ENCODE results near the gene OR10H4. TPM values are rescaled to one million over a fixed set of nuclear protein-coding genes. Genes with fewer than 3 reads are reported as not detected.

OR10H4 gene
- total RNA-seq, 2 donors from 2014 or later: not detected

DNA sequence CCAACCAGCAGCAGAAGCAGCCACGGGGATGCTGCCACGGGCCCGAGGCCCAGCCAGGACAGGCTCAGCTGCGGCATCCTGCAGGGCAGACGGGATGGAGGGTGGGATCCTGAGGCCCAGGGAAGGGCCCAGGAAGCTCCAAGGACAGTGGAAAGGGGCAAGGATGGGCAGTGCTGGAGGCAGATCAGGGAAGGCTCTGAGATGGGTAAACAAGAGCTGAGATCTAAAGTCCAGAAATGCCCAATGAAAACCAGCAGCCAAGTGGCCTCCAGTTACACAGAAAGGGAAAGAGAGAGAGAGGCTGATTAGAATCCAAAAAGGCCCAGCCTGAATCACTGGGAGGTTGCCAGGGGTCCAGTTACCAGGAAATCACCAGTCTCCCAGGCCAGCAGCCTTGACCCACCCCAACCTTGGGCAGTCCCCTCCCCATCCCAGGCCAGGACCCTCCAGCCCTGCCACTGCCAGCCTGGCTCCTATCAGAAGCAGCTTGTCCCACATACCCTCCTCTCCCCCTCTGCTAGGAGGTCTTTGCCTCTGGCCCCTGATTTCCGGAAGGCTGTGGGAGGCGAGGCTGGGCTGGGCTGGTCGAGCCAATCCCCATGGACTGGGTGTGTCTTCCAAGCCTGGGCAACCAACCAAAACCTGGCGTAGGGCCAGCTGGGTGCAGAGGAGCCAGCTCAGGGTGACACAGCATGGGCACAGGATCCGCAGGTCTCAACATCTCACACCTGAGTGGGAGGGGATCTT is 14.3 kb upstream of the OR10H4 start, which contains the start of gene CYP4F11:
CYP4F11 (minus strand) TSS at position 198 of the 747 bp plus-strand sequence; CDS start at position 77, 121 bp downstream.
- peak; percentile 42 for DNase-seq (ENCODE audit: low spot score)
- Histone ChIP-seq H3K9me3 (no peaks in the 10 kb centered on the region), H3K4me1 (ENCODE audit: control insufficient read depth in 1 of 2, low read depth in 2 of 2) (peaks cover 0 to 30% of the 10 kb centered on the region in 2 donors), H3K27me3 (replicated peaks; ENCODE audit: insufficient read depth) (no peaks in the 10 kb centered on the region), H3K27ac (peak within 1 kb of the TSS; percentile 79 to 81), H3K4me3 (peak within 1 kb of the TSS; percentile 49), H3K36me3 (no peaks in the 10 kb centered on the region)
- TF ChIP-seq CTCF (IDR thresholded peaks at IDR 0.05): no peak
- peak; percentile 59 for ATAC-seq (ENCODE audit: insufficient number of reproducible peaks, low FRiP score, low read depth)

GRCh38 chr19:15935167-15935702 is 13.6 kb upstream of the OR10H4 start:
- Histone ChIP-seq H3K27ac (peak overlapping the region; percentile 79 to 81), H3K4me3 (no peak overlapping the region), H3K4me1 (ENCODE audit: control insufficient read depth in 1 of 2, low read depth in 2 of 2) (peaks cover 0 to 30% of the 10 kb centered on the region in 2 donors)

DNA sequence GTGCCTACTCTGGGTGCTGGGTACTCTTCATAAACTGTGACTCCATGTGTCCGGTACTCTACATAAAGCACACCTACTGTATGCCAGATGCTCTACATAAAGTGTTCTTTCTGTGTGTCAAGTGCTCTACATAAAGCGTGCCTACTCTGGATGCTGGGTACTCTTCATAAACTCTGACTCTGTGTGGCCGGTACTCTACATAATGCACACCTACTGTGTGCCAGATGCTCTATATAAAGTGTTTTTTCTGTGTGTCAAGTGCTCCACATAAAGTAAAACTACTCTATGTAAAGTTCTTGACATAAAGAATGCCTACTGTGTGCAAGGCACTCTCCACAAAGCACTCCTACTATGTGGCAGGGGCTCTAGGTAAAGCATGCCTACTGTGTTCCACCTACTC is 12.6 kb upstream of the OR10H4 start:
- Histone ChIP-seq H3K27me3 (replicated peaks; ENCODE audit: insufficient read depth) (no peaks in the 10 kb centered on the region), H3K4me3 (no peak overlapping the region), H3K36me3 (no peaks in the 10 kb centered on the region), H3K4me1 (ENCODE audit: control insufficient read depth in 1 of 2, low read depth in 2 of 2) (peaks cover 0 to 22% of the 10 kb centered on the region in 2 donors), H3K27ac (no peak overlapping the region), H3K9me3 (no peaks in the 10 kb centered on the region)
- no peak for DNase-seq (ENCODE audit: low spot score)
- TF ChIP-seq CTCF (IDR thresholded peaks at IDR 0.05): no peak
- no peak for ATAC-seq (ENCODE audit: insufficient number of reproducible peaks, low FRiP score, low read depth)

More at GRCh38 chr19:15935167-15935702, 13.6 kb upstream of the OR10H4 start:
- DNase-seq (ENCODE audit: low spot score) (no peak), ATAC-seq (ENCODE audit: insufficient number of reproducible peaks, low FRiP score, low read depth) (no peak)
- Histone ChIP-seq H3K27me3 (replicated peaks; ENCODE audit: insufficient read depth) (no peaks in the 10 kb centered on the region), H3K9me3 (no peaks in the 10 kb centered on the region), H3K36me3 (no peaks in the 10 kb centered on the region)
- TF ChIP-seq CTCF (IDR thresholded peaks at IDR 0.05): no peak

- H3K9me3 ChIP-seq: no peaks in the 10 kb centered on the region
- no peak overlapping the region for H3K27ac ChIP-seq
- DNase-seq (ENCODE audit: low spot score) (no peak), ATAC-seq (ENCODE audit: insufficient number of reproducible peaks, low FRiP score, low read depth) (no peak)
- H3K36me3 ChIP-seq: no peaks in the 10 kb centered on the region
- peaks cover 0 to 18% of the 10 kb centered on the region in 2 donors for H3K4me1 ChIP-seq (ENCODE audit: control insufficient read depth in 1 of 2, low read depth in 2 of 2)
- no peaks in the 10 kb centered on the region for H3K27me3 ChIP-seq (replicated peaks; ENCODE audit: insufficient read depth)
- no peak overlapping the region for H3K4me3 ChIP-seq
- TF ChIP-seq CTCF (IDR thresholded peaks at IDR 0.05): no peak
Measured at GRCh38 chr19:15936950-15937349, 11.9 kb upstream of the OR10H4 start.

DNA sequence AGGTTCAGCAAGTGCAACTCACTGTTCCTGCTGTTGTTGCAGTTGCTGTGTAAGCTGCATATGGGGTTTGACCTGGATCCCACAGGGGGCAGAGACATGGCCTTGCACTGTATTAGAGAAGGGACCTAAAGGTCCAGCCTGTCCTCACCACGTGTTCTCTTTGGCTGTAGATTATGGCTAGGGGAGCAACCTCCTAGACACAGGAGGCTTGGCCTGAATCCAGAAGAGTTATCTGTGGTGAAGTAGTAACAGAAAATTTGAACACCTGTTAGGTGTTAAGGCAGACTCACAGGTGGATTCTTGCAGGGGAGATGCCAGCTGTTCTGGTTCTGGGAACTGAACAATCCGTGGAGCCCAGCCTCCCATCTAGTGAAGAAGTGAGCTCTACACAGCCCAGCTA is 11.0 kb upstream of the OR10H4 start:
- no peak for TF ChIP-seq CTCF (IDR thresholded peaks at IDR 0.05)
- Histone ChIP-seq H3K4me3 (no peak overlapping the region), H3K27ac (no peak overlapping the region), H3K27me3 (replicated peaks; ENCODE audit: insufficient read depth) (no peaks in the 10 kb centered on the region), H3K4me1 (ENCODE audit: control insufficient read depth in 1 of 2, low read depth in 2 of 2) (peaks cover 0 to 18% of the 10 kb centered on the region in 2 donors), H3K36me3 (no peaks in the 10 kb centered on the region), H3K9me3 (no peaks in the 10 kb centered on the region)
- DNase-seq (ENCODE audit: low spot score): no peak
- ATAC-seq (ENCODE audit: insufficient number of reproducible peaks, low FRiP score, low read depth): no peak
